GM12878 (cell line): ENCODE results near the gene FTL.

Experiments
- BHLHE40 ChIP-seq, 2 experiments: fragments of 450-650 bp in 1 of 2; IDR thresholded peaks; 2 replicates each; pipeline ENCODE4 v1.6.1; 2011 to 2017; ENCODE audit warnings: low read depth in 2 of 2, borderline replicate concordance in 1 of 2, improper control_type of control experiment in 1 of 2, low read length in 1 of 2, mild to moderate bottlenecking in 1 of 2
- CHD1 ChIP-seq: IDR thresholded peaks from 2 replicates; pipeline ENCODE4 v1.6.1; 2012; ENCODE audit warnings: low read depth, low read length, improper control_type of control experiment
- FOXK2 ChIP-seq: fragments of 450-650 bp; IDR thresholded peaks from 2 replicates; pipeline ENCODE4 v1.6.1; 2017; ENCODE audit warnings: mild to moderate bottlenecking, moderate library complexity
- KDM1A ChIP-seq: fragments of 200-600 bp; sonication (generic); IDR thresholded peaks from 2 replicates; pipeline ENCODE4 v1.6.1; 2016; ENCODE audit warnings: borderline replicate concordance
- NFYB ChIP-seq: IDR thresholded peaks from 2 replicates; pipeline ENCODE4 v1.6.1; 2011; ENCODE audit warnings: low read depth, mild to moderate bottlenecking, low read length, improper control_type of control experiment, moderate library complexity; ENCODE audit not compliant: insufficient read depth
- TF ChIP-seq, protein P1 (sequence below): IDR thresholded peaks from 2 replicates; pipeline ENCODE4 v1.6.1; 2012; ENCODE audit warnings: low read depth, low read length, improper control_type of control experiment
- TF ChIP-seq, protein P2 (sequence below), 3 experiments: IDR thresholded peaks in 2 of 3; conservative IDR thresholded peaks in 1 of 3; 2 replicates each; pipeline ENCODE4 v1.5.1; 2011; ENCODE audit warnings: low read depth in 3 of 3, low read length in 3 of 3, mild to moderate bottlenecking in 3 of 3, control low read depth in 2 of 3, moderate library complexity in 2 of 3, inconsistent platforms in 1 of 3, mixed read lengths in 1 of 3; ENCODE audit not compliant: control insufficient read depth in 2 of 3, insufficient read depth in 1 of 3; ENCODE audit errors: extremely low read depth in 1 of 3

DNA sequence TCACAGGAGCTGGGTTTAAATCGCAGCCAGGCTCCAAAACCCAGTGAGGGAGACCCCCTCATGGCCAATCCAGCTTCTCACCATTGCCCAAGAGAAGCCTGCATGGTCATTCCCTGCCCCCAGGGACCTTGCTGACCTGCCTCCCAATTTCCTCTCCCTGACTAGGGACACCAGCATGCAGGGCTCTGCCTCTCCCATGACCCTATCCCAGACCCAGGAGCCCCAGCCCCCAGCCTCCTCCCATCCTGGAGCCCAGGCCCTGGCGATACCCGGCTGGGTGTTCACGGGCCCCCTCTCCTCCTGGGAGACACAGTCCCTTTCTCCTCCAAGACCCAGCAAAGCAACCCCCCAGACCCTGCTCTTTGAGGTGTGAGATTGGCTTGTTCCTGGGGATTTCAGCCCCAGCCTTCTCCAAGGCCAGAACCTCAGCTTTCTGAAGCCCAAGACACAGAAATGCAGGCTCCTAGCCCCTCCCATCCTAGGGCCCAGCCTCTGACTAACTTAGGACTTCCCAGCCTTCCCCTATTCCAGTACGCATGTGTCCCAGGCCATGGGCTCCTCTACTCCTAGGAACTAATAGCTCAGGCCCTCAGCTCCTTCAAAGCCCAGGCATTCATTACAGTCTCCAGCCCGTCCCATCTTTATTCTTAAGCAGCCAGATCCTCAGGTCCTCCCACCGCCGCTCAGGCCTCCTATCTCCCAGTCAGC, 26.9 kb downstream of the FTL start:
- TF ChIP-seq KDM1A (no peak), NFYB (no peak), FOXK2 (no peak), CHD1 (no peak), BHLHE40 (IDR thresholded peaks at IDR 0.05; ENCODE audit: borderline replicate concordance in 1 of 2, low read depth in 2 of 2, low read length in 1 of 2) (no peak)
- TF ChIP-seq, protein P1, sequence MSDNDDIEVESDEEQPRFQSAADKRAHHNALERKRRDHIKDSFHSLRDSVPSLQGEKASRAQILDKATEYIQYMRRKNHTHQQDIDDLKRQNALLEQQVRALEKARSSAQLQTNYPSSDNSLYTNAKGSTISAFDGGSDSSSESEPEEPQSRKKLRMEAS: no peak
- TF ChIP-seq, protein P2, sequence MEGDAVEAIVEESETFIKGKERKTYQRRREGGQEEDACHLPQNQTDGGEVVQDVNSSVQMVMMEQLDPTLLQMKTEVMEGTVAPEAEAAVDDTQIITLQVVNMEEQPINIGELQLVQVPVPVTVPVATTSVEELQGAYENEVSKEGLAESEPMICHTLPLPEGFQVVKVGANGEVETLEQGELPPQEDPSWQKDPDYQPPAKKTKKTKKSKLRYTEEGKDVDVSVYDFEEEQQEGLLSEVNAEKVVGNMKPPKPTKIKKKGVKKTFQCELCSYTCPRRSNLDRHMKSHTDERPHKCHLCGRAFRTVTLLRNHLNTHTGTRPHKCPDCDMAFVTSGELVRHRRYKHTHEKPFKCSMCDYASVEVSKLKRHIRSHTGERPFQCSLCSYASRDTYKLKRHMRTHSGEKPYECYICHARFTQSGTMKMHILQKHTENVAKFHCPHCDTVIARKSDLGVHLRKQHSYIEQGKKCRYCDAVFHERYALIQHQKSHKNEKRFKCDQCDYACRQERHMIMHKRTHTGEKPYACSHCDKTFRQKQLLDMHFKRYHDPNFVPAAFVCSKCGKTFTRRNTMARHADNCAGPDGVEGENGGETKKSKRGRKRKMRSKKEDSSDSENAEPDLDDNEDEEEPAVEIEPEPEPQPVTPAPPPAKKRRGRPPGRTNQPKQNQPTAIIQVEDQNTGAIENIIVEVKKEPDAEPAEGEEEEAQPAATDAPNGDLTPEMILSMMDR (IDR thresholded peaks at IDR 0.05 in 2 of 3, conservative IDR thresholded peaks at IDR 0.05 in 1 of 3; ENCODE audit: control insufficient read depth in 2 of 3, extremely low read depth in 1 of 3, insufficient read depth in 1 of 3, low read depth in 3 of 3, low read length in 3 of 3): no peak
